Esophagus mucosa (tissue), 1 donor: Measurements from ENCODE around the gene SNX3. TPM values are rescaled to one million over a fixed set of nuclear protein-coding genes. Genes with fewer than 3 reads are reported as not detected.
"Not testable (repeated sequence)": the region's sequence is repeated elsewhere in the genome, so short reads cannot be mapped to it uniquely, and the experiment has no call there.

ENCODE experiments used
- ATAC-seq: fragments of 200-7000 bp; cut with Tn5 transposase; one replicate; pipeline ENCODE4 v1.9.1; 2020
- total RNA-seq: library from RNA; stranded (reverse); gene quantifications from one replicate; pipeline ENCODE4 v1.2.4, GENCODE V29; 2023
- donor health status: DM: yes; HTN: yes; CAD: no.

SNX3 gene
- total RNA-seq, 1 donor from 2014 or later: 107 TPM

DNA sequence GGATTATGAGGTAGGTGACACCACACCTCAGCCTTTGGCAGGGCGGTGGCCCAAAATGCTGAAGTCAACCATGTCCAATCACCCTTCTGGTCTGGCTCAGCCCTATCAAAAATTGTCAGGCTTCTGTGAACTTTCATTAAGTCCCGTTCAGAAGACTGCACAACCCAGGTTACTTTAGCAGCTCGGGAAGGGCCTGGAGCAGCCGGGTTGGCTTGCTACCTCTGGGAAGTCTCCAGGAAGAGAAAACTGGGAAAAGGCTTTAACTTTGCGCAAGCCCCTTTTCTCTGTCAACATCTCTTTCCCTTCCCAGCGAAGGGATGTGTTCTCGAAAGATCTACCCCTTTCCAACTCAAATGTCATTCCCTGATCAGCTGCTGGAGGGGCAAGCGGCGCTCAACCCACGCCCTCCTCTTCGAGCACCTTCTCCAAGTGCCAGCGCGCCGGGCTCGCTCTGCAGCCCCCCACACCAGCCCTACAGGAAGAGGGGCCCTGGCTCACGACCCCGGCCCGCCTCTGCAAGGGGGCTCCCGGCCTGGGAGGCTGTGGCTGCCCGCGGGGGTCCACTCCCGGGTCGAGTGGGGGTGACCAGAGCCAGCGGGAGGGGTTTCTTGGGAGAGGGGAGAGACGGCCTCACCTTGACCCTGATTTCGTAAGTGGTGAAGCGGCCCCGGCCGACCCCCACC lies 573 bp downstream of the SNX3 start:
- ATAC-seq: peak; percentile 64

DNA sequence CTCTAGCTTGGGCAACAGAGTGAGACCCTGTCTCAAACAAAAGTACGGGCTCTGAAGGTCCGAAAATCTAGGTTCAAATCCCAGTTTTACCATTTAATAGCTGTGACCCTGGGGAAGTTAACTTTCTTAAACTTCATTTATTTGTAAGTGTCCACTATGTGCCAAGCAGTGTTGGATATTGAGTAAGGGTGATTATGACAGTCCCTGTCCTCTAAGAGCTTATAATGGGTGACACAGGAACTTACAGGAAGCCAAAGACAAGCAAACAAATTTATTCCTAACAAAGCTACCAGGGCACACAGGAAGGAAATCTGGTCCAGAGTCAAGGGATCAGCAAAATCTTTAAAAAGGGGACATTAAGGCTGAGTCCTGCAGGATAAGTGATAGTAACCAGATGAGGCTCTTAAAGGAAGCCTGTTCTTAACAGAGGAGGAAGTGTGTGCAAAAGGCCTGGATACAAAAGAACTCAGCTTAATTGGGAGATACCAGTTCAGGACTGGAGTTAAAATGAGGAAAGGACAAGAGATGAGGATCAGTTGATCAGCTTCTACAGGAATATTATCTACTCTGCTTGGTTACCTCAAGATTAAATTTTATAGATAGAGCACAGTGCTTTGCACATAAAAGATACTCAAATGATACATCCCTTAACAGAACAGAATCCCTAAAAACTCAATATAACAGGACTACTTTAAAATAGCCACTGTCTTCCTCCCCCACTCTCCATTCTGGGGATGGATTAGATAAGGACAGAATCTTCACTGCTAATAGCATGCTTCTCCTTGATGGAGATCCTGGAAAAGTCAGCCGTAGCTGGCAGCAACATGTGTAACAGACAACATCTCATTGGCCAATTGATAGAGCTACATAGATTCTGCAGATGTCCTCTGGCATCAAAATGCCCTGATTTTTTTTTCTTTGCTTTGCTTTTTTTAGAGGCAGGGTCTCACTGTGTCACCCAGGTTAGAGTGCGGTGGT lies 6.1 kb downstream of the SNX3 start:
- no peak for ATAC-seq

DNA sequence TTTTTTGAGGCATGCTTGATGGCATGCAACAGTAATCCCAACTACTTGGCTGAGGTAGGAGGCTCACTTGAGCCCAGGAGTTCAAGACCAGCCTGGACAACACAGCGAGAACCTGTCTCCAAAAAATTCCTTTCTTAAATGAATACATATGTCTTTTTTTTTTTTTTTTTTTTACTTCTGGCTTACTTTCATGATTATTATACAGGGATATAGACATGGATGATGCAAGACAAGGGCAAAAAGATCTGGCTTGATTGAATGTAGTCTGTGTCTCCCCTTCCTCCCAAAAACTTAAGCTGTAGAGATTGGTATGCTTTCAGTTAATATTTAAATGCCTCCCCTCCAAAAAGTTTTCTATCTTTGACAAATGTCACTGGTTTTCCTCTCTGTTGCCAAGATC lies 7.6 kb downstream of the SNX3 start:
- no peak for ATAC-seq

DNA sequence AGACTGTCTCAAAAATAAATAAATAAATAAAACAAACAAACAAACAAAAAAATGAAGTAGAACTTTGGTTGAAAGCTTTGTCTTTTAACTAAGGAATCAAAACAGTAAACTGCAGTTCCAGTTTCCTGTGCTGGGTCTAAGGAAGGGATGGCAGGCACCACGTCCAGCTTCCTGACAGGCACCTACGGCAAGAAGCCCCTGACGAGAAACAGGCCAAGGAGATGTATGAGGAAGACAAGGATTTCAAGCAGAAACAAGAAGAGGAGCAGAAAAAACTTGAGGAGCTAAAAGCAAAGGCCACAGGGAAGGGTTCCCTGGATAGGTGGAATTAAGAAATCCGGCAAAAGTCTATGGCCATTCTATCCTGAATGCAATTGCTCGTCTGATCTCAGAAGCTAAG lies 8.8 kb downstream of the SNX3 start:
- no peak for ATAC-seq

DNA sequence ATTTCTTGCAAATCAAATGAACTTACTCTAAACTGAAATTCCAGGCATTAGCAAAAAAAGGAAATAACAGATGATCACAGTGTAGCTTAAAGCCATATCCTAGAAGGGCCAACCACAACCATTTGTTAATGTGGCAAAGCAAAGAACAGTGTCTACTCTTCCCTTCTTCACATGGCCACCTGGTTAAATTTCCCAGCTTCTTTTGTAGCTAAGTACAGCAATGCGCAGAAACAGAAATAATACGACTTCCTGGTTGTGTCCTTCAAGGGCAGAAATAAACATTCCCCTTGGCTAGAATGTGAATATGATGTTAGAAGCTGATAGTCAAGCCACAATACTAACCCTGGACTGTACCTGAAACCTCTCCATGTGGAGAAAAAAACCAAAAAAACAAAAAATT lies 9.6 kb downstream of the SNX3 start:
- ATAC-seq: no peak

DNA sequence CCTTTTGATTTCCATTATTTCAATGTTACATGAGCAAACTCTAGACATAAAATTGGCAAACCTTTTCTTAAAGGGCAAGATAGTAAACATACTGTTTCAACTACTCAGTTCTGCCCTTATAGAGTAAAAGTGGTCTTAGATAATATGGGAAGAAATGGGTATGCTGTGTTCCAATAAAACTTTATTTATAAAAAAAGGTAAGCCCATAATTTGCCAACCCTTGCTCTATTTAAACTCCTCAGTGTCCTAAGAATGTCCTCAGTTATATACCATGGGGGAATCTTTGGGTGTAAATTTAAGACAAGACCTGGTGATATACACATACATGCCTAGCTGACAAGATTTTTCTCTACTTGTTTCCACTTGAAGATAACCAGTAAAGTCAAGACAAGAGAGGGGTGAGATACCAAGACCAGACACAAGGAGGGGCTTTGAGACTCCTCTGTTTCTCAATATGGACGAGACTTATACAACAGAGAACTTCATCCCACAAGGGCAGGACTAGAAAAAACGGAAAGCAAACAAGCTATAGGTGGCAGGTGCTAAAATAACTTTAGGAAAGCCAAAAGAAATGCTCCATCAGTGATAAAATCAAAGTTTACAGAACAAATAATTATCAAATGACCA lies 10.5 kb downstream of the SNX3 start:
- ATAC-seq: no peak

DNA sequence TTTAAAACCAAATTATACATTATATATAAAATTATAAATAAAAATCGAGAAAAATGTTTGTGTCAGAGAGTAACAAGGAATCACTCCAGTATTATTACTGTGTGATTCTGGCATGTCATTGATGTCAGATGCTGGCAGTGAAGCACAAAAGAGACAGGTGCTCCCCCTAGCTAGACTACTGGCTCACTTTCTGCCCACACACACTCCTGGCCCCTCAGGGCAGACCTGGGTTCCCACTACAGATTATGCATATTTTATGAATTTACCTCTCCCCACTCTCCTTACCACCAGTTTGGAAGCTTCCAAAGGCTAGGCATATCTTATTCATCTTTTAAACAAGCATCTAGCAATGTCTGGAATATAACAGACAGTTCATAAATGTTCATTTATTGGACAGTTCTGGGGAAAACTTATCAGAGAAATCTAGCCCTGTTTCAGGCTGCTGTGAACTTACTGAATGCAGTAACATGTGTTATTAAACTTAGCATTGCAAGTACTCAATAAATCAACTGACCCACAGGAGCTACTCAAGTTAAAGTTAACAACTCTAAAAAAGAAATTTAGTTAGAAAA lies 12.8 kb downstream of the SNX3 start:
- ATAC-seq: no peak

DNA sequence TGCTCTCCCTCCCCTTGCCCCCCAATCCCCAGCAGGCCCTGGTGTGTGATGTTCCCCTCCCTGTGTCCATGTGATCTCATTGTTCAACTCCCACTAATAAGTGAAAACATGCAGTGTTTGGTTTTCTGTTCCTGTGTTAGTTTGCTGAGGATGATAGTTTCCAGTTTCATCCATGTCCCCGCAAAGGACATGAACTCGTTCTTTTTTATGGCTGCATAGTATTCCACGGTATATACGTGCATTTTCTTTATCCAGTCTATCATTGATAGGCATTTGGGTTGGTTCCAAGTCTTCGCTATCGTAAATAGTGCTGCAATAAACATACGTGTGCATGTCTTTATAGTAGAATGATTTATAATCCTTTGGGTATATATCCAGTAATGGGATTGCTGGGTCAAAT lies 15.7 kb downstream of the SNX3 start:
- ATAC-seq: not testable (repeated sequence)

DNA sequence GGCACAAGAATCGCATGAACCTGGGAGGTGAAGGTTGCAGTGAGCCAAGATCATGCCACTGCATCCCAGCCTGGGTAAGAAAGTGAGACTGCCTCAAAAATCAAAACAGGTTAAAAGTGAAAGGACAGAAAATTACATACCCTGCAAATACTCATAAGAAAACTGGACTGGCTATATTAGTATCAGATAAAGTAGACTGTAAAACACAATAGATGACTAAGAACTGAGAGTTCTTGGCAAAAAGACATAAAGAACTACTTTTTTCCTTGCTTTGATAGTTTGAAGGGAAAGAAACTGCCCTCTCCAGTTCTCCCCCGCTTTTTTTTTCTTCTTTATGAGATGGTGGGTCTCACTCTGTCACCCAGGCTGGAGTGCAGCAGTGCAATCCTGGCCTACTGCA lies 17.0 kb downstream of the SNX3 start:
- no peak for ATAC-seq

DNA sequence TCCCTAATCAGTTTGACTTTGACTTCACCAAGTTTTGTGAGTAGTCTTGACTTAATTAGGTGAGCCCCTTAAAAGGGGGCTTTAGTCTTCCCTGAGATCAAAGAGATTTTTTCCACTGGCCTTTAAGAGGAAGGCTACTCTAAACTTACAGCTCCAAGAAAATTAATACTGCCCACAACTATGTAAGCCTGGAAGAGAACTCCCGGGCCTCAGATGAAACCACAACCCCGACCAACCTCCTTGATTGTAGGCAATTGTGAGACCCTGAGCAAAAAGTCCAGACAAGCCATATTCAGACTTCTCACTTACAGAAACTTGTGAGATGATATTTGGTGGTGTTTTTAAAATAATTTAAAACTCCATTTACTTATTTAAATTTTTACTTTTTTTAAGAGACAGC lies 18.1 kb downstream of the SNX3 start:
- ATAC-seq: no peak

DNA sequence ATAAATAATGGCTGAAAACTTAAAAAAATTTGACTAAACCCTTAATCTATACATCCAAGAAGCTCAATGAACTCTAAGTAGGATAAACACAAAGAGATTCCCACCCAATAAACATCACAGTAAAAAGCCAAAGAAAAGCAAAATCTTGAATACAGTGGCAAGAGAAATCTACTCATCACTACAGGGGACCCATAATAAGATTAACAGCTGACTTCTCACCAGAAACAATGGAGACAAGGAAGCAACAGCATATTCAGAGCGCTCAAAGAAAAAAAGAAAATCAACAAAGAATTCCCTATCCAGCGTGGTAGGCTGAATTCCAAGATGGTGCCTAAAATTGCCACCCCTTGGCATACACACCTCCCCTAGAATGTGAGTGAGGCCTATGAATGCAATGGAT lies 18.6 kb downstream of the SNX3 start:
- ATAC-seq: no peak

DNA sequence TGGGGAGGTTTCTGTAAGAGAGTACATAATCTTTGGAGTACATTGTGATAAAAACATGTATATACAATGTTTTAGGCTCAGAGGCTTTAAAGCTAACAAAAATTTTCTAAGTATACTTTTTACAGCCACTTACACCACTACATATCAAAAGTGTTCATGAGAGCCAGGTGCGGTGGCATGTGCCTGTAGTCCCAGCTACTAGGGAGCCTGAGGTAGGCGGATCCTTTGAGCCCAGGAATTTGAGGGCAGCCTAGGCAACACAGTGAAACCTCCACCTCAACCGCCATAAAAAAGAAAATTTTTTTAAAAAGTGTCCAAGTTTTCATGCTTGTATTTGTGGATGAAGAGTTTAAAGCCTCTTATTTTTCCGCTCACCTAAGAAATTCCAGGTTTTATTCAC lies 22.5 kb downstream of the SNX3 start:
- ATAC-seq: no peak

DNA sequence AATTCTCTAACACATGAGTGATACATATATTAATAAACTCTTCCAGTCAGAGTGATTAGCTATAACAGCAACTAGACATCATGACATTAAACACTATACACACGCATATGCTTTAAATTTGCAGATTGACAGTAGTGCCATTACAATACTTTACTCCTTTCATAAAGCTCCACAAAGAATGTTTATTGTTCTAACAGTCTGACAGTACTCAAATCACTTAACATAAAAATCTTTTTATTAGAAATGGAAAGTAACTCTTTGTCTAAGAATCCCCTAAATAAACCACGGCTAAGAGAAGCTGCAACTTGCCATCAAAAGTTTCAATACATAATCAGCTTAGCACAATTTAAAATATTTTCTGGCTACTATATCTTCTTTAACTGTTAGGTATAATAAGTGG lies 24.0 kb downstream of the SNX3 start:
- no peak for ATAC-seq

DNA sequence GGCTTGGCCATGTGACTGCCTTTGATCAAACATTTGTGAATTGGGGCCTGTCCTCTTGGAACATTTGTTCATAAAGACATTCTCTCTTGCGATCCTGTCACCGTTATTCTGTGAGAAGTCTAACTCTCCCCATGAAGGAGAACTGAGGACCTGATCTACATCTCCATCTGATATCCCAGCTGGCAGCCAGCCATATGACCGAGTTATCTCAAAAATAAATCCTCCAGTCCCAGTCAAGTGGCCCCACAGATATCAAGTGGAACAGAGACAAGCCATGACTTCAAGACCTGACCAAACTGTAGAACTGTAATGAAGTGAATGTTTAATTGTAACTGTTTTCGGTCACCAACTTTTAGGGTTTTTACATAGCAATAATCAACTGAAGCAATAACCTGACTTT lies 25.7 kb downstream of the SNX3 start:
- ATAC-seq: no peak

DNA sequence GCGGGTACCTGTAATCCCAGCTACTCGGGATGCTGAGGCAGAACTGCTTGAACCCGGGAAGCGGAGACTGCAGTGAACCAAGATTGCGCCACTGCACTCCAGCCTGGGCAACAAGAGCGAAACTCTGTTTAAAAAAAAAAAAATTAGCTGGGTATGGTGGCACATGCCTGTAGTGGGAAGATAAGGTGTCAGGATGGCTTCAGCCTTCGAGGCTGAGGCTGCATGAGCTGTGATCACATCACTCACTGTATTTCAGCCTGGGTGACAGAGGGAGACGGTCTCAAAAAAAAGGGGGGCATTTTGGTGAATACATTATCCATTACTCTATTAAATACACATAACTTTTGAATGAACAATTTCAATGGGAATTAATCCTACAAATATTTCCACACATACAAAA lies 32.4 kb downstream of the SNX3 start:
- no peak for ATAC-seq

DNA sequence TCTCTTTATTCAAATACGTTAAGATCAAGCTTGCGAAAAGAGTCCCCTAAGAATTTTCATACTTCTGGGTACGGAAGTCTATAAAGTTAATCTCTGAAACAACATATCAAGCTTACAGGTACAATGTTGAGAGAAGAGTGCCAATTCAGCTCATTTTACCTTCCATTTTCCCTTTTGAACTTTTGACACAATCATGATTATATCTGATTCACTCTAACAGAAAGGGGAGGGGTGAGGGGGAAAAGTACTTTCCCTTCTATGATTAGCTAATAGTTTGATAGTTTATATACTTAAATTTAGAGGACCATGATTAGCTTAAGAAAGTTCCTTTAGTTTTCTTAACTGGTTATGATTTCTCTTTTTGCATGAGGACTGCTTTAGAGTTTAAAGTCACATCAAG lies 33.5 kb downstream of the SNX3 start:
- ATAC-seq: peak; percentile 41

DNA sequence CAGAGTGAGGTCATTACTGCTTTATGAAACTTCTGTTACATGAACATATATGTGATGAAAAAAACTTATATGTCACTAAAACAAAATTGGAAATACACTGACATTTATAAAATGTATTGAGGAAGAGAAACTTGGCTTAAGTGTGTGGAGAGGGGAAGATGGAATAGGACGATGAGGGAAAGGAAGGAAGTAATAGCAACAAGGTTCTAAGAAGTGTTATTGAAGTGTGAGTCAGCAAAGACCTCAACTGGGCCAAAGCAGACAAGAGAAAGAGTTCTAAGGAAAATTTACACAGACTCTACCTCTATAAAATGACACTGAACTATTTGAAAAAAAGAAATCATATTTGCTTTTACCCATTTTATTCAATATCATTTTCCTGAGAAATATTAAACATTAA lies 38.3 kb downstream of the SNX3 start:
- no peak for ATAC-seq

DNA sequence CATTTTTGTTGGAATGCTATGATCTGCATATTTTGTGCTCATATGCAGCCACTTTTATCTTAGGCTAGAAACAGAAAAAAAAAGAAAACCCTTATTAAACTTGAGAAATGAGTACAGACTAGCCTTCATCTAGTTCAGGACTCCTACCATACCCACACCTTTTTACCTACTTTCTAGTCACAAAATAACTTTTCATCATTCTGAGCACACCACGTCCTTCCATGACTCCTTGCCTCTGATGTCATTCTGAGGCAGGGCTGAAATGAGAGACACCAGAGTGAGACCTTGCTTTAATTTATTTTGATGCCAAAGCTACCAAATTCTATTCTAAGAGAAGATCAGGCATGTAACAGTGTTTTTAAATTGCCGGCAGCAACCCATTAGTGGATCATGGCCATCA lies 38.8 kb downstream of the SNX3 start:
- ATAC-seq: no peak

DNA sequence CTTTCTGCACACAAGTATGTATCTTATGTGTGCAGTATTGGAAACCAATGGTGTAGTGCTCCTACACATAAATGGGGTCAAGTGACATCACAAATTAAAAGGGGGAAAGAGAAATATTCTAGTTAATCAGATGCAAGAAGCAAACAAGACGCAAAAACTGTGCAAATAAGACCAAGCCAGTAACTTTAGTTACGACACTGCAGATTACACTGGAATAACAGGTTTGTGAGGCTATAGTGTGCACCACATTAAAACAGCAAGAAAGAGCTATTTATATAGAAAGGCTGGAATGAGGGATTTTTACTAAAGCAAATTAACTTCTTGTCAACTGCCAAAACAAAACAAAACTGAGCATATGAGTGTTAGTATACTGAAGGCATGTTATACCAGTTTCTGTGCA lies 49.2 kb downstream of the SNX3 start:
- peak; percentile 60 for ATAC-seq

DNA sequence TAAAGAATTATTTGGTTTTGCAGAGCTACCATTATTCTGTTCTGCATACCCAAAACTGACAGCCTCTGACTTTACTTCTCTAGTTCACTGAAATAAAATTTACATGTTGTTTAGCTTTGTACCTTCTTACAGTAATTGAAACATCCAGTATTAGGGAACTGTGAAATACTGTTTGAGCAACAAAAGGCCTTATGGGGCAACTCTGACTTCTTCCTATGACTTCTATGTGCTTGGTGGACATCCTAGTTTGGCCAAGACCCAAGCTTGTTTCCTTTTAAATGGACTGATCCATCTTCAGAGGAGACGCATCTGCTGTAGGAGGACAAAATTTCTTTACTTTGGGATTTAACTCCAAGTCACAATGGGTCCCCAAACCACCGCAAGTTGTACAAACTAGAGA lies 50.3 kb downstream of the SNX3 start:
- no peak for ATAC-seq

DNA sequence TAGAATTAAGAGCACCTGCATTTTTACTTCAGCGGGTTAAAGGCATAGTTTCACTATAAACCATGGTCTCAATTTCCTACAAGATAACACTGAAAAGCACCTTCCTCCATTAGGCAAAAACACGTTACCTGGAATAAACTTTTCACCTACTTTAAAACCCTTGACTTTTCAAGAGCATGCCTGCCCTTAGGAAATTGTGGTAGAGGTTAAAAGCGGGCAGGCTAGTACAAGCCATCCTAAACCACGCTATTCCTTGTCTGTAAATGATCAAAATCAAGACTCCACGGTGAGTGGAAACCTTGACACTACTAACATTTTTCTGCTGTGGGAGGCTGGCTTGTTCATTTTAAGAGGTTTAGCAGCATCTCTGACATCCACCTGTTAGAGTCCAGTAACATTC lies 51.1 kb downstream of the SNX3 start:
- ATAC-seq: no peak

DNA sequence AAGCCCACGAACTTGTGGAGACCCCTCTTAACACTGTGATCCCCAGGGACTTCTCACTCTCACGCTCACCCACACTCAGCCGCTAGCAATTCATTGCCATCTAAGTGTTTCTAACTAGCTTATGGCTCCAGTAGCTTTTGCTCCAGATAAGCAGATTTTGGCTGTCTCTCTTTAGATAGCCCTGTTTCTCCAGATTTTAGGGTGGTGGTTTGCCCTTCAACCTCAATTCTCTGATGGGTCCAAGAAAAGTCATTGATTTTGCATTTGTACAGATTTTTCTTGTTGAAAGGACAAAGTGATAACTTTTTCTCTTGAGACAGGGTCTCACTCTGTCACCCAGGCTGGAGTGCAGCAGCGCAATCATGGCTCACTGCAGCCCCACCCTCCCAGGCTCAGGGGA lies 53.8 kb downstream of the SNX3 start:
- ATAC-seq: no peak
